HUDEP-2 (cell line): ENCODE data around the gene CPHXL.

Experiments used
- DNase-seq, 76 experiments: peaks; one replicate each; lab custom pipeline; 2025; ENCODE audit not compliant: unreplicated experiment in 76 of 76; lab: John Stamatoyannopoulos, UW

The CPHXL gene

GRCh38 chr16:75703306-75703705 lies 23.0 kb downstream of the CPHXL start:
- DNase-seq = no peak

GRCh38 chr16:75702242-75702641 lies 24.0 kb downstream of the CPHXL start:
- DNase-seq = peak in 55 of 76 experiments; percentile 6 to 85 (median 50)

GRCh38 chr16:75701361-75701760 lies 24.9 kb downstream of the CPHXL start, which contains the start of gene DUXB:
Gene DUXB, minus strand, starts transcription at chr16:75701461. Its CDS starts 43 bp downstream, at chr16:75701418.
- DNase-seq = no peak

GRCh38 chr16:75697571-75697970 lies 28.7 kb downstream of the CPHXL start:
- DNase-seq = no peak

- DNase-seq = peak in 4 of 76 experiments; percentile 2 to 12 (median 6)
Measured at GRCh38 chr16:75695708-75696107, 30.6 kb downstream of the CPHXL start.

GRCh38 chr16:75687361-75687760 lies 38.9 kb downstream of the CPHXL start:
- DNase-seq = no peak

GRCh38 chr16:75682308-75682707 lies 44.0 kb downstream of the CPHXL start:
- DNase-seq = no peak

- no peak for DNase-seq
Measured at GRCh38 chr16:75679366-75679765, 46.9 kb downstream of the CPHXL start.

- no peak for DNase-seq
Measured at GRCh38 chr16:75676909-75677308, 49.4 kb downstream of the CPHXL start, which contains the start of gene CPHXL2. Gene CPHXL2, minus strand, starts transcription at chr16:75677009. Its CDS starts 10 bp downstream, at chr16:75676999.

GRCh38 chr16:75667503-75667902 lies 58.8 kb downstream of the CPHXL start:
- DNase-seq = no peak
